Loucy (cell line): Measurements from ENCODE around the gene SPAM1.

Experiments used
- H2AFZ ChIP-seq: fragments of 200-600 bp; sonication (generic); 2 replicates; pipeline ENCODE4 v1.6.0; 2016; ENCODE audit warnings: antibody characterized with exemption, mild to moderate bottlenecking, low read length, moderate library complexity
- H3F3A ChIP-seq: fragments of 200-600 bp; 2 replicates; pipeline ENCODE4 v1.6.0; 2016; ENCODE audit warnings: antibody characterized with exemption, low read depth, mild to moderate bottlenecking
- H3K27me3 ChIP-seq: fragments of 200-600 bp; sonication (generic); 2 replicates; pipeline ENCODE4 v1.6.1; 2014; ENCODE audit warnings: low read length, mild to moderate bottlenecking; ENCODE audit not compliant: insufficient read depth, poor library complexity, severe bottlenecking
- H3K36me3 ChIP-seq: fragments of 200-600 bp; sonication (generic); 2 replicates; pipeline ENCODE4 v1.6.1; 2016; ENCODE audit warnings: low read length; ENCODE audit not compliant: insufficient read depth
- H3K4me1 ChIP-seq: fragments of 200-600 bp; sonication (generic); 2 replicates; pipeline ENCODE4 v1.5.1; 2014; ENCODE audit warnings: low read length, mild to moderate bottlenecking; ENCODE audit not compliant: insufficient read depth, poor library complexity, severe bottlenecking
- H3K4me2 ChIP-seq: fragments of 200-600 bp; sonication (generic); 2 replicates; pipeline ENCODE4 v1.6.0; 2014; ENCODE audit warnings: antibody characterized with exemption, low read length, low read depth, mild to moderate bottlenecking; ENCODE audit not compliant: poor library complexity, severe bottlenecking
- H3K4me3 ChIP-seq: fragments of 200-600 bp; sonication (generic); 2 replicates; pipeline ENCODE4 v1.5.1; 2014; ENCODE audit warnings: low read length, mild to moderate bottlenecking, mixed read lengths; ENCODE audit not compliant: poor library complexity, severe bottlenecking
- H3K79me2 ChIP-seq: fragments of 200-600 bp; sonication (generic); 2 replicates; pipeline ENCODE4 v1.6.1; 2014; ENCODE audit warnings: low read length; ENCODE audit not compliant: insufficient read depth
- H3K9ac ChIP-seq: fragments of 200-600 bp; sonication (generic); 2 replicates; pipeline ENCODE4 v1.6.0; 2014; ENCODE audit warnings: mild to moderate bottlenecking, low read depth, low read length, moderate library complexity; ENCODE audit not compliant: poor library complexity, severe bottlenecking
- H3K9me2 ChIP-seq: fragments of 200-600 bp; sonication (generic); replicated peaks from 2 replicates; pipeline ENCODE4 v1.6.1; 2016; ENCODE audit warnings: low read depth, low read length, mixed read lengths
- H3K9me3 ChIP-seq: fragments of 200-600 bp; sonication (generic); 2 replicates; pipeline ENCODE4 v1.6.1; 2014; ENCODE audit warnings: mild to moderate bottlenecking, antibody characterized with exemption, low read length, low read depth; ENCODE audit not compliant: insufficient read depth
- H4K20me1 ChIP-seq: fragments of 200-600 bp; sonication (generic); 2 replicates; pipeline ENCODE4 v1.6.0; 2014; ENCODE audit warnings: antibody characterized with exemption, low read length, mild to moderate bottlenecking; ENCODE audit not compliant: insufficient read depth, poor library complexity, severe bottlenecking
- CTCF ChIP-seq: fragments of 200-600 bp; sonication (generic); conservative IDR thresholded peaks from 2 replicates; pipeline ENCODE4 v1.5.1; 2014; ENCODE audit warnings: mild to moderate bottlenecking, antibody characterized with exemption, low read length
- EZH2phosphoT487 ChIP-seq: fragments of 200-600 bp; IDR thresholded peaks from 2 replicates; pipeline ENCODE4 v1.6.1; 2018; ENCODE audit warnings: antibody characterized with exemption, mild to moderate bottlenecking, moderate library complexity, borderline replicate concordance

SPAM1 gene

GRCh38 chr7:123924941-123925340 lies at the start of gene SPAM1:
Gene SPAM1 (plus strand): TSS chr7:123925241. CDS start chr7:123953571, 28,330 bp downstream.
- H3F3A ChIP-seq: no peaks in the 10 kb centered on the region
- H3K4me3 ChIP-seq: no peak within 1 kb of the TSS
- no peaks in the 10 kb centered on the region; the same call in 1 of the 2 replicates for H3K9me3 ChIP-seq
- no peaks in the 10 kb centered on the region for H3K36me3 ChIP-seq
- H3K9me2 ChIP-seq: no peaks in the 10 kb centered on the region
- H3K79me2 ChIP-seq: no peaks in the 10 kb centered on the region
- no peak for TF ChIP-seq EZH2phosphoT487
- no peak for TF ChIP-seq CTCF
- no peak within 1 kb of the TSS for H3K4me2 ChIP-seq
- H2AFZ ChIP-seq: no peak within 1 kb of the TSS
- no peaks in the 10 kb centered on the region for H3K4me1 ChIP-seq
- no peak within 1 kb of the TSS for H3K9ac ChIP-seq
- H3K27me3 ChIP-seq: no peaks in the 10 kb centered on the region
- no peaks in the 10 kb centered on the region for H4K20me1 ChIP-seq

GRCh38 chr7:123876557-123877256 lies 48.3 kb upstream of the SPAM1 start:
- Histone ChIP-seq H3K9me2 (no peaks in the 10 kb centered on the region), H3K4me1 (no peaks in the 10 kb centered on the region), H3K9me3 (no peaks in the 10 kb centered on the region), H3K4me2 (no peak overlapping the region), H2AFZ (no peak overlapping the region), H3K36me3 (no peaks in the 10 kb centered on the region), H3K9ac (no peak overlapping the region), H3F3A (no peaks in the 10 kb centered on the region), H4K20me1 (no peaks in the 10 kb centered on the region), H3K4me3 (no peak overlapping the region), H3K79me2 (no peaks in the 10 kb centered on the region), H3K27me3 (no peaks in the 10 kb centered on the region)
- TF ChIP-seq CTCF (no peak), EZH2phosphoT487 (no peak)

- Histone ChIP-seq H3F3A (no peaks in the 10 kb centered on the region), H3K9me2 (no peaks in the 10 kb centered on the region), H4K20me1 (no peaks in the 10 kb centered on the region), H3K4me2 (no peak overlapping the region), H3K9ac (no peak overlapping the region), H3K9me3 (no peaks in the 10 kb centered on the region), H2AFZ (no peak overlapping the region), H3K79me2 (no peaks in the 10 kb centered on the region), H3K4me3 (no peak overlapping the region), H3K36me3 (no peaks in the 10 kb centered on the region), H3K27me3 (no peaks in the 10 kb centered on the region), H3K4me1 (no peaks in the 10 kb centered on the region)
- TF ChIP-seq EZH2phosphoT487: no peak
- TF ChIP-seq CTCF: no peak
Measured at GRCh38 chr7:123879628-123880027, 45.4 kb upstream of the SPAM1 start.
